Neural progenitor cell (in vitro differentiated cells): ENCODE data around the gene PXDC1. TPM values are rescaled to one million over a fixed set of nuclear protein-coding genes. Genes with fewer than 3 reads are reported as not detected.
A peak's percentile ranks its signal among the peaks of the same experiment; 100 is the strongest.
"Not testable (repeated sequence)": the region's sequence is repeated elsewhere in the genome, so short reads cannot be mapped to it uniquely, and the experiment has no call there.

Source experiments
- DNase-seq: peaks from one replicate; pipeline ENCODE4 v3.0.0-alpha.2; 2016; ENCODE audit warnings: low spot score
- H2AFZ ChIP-seq: fragments of 200-600 bp; sonication (generic); replicated peaks from 2 replicates; pipeline ENCODE4 v1.6.1; 2016; ENCODE audit warnings: antibody characterized with exemption
- H3F3A ChIP-seq: fragments of 200-600 bp; sonication (generic); 2 replicates; pipeline ENCODE4 v1.6.1; 2016; ENCODE audit warnings: antibody characterized with exemption, low read depth
- H3K27ac ChIP-seq: fragments of 200-600 bp; sonication (generic); 2 replicates; pipeline ENCODE4 v1.5.1; 2016; ENCODE audit warnings: mild to moderate bottlenecking
- H3K27me3 ChIP-seq: fragments of 200-600 bp; sonication (generic); 2 replicates; pipeline ENCODE4 v1.6.1; 2016; ENCODE audit warnings: mild to moderate bottlenecking, moderate library complexity
- H3K36me3 ChIP-seq: fragments of 200-600 bp; sonication (generic); 2 replicates; pipeline ENCODE4 v1.5.1; 2016
- H3K4me1 ChIP-seq: fragments of 200-600 bp; sonication (generic); 2 replicates; pipeline ENCODE4 v1.6.1; 2016; ENCODE audit warnings: mixed run types
- H3K4me2 ChIP-seq: fragments of 200-600 bp; sonication (generic); 2 replicates; pipeline ENCODE4 v1.6.1; 2016
- H3K4me3 ChIP-seq: fragments of 200-600 bp; sonication (generic); 2 replicates; pipeline ENCODE4 v1.5.1; 2016
- H3K79me2 ChIP-seq: fragments of 200-600 bp; sonication (generic); 2 replicates; pipeline ENCODE4 v1.6.1; 2016; ENCODE audit warnings: low read depth
- H3K9ac ChIP-seq: fragments of 200-600 bp; sonication (generic); 2 replicates; pipeline ENCODE4 v1.6.1; 2016
- H3K9me3 ChIP-seq: fragments of 200-600 bp; sonication (generic); 2 replicates; pipeline ENCODE4 v1.5.1; 2016; ENCODE audit warnings: low read depth
- H4K20me1 ChIP-seq: fragments of 200-600 bp; sonication (generic); 2 replicates; pipeline ENCODE4 v1.6.1; 2016; ENCODE audit warnings: low read depth
- H3K27ac Mint-ChIP-seq: 3 replicates; pipeline ENCODE4 v1.8.0; 2021; ENCODE audit warnings: mixed read lengths
- H3K27me3 Mint-ChIP-seq: 2 replicates; pipeline ENCODE4 v1.8.0; 2022; ENCODE audit warnings: low read depth, mild to moderate bottlenecking, inconsistent platforms, moderate library complexity, mixed read lengths; ENCODE audit not compliant: insufficient read depth
- H3K36me3 Mint-ChIP-seq: 3 replicates; pipeline ENCODE4 v1.8.0; 2021; ENCODE audit warnings: mixed read lengths
- H3K4me1 Mint-ChIP-seq: 3 replicates; pipeline ENCODE4 v1.8.0; 2021; ENCODE audit warnings: mixed read lengths
- H3K4me3 Mint-ChIP-seq: 3 replicates; pipeline ENCODE4 v1.8.0; 2021; ENCODE audit warnings: mild to moderate bottlenecking, moderate library complexity, mixed read lengths
- H3K9me3 Mint-ChIP-seq: 3 replicates; pipeline ENCODE4 v1.8.0; 2020; ENCODE audit warnings: mixed read lengths
- CTCF ChIP-seq: fragments of 200-600 bp; sonication (generic); IDR thresholded peaks from 2 replicates; pipeline ENCODE4 v1.5.1; 2017; ENCODE audit warnings: antibody characterized with exemption, mild to moderate bottlenecking
- EZH2 ChIP-seq: fragments of 200-600 bp; sonication (generic); IDR thresholded peaks from 2 replicates; pipeline ENCODE4 v1.6.1; 2017; ENCODE audit warnings: antibody characterized with exemption, mild to moderate bottlenecking, moderate library complexity
- EZH2phosphoT487 ChIP-seq: fragments of 200-600 bp; sonication (generic); IDR thresholded peaks from 2 replicates; pipeline ENCODE4 v1.6.1; 2017; ENCODE audit warnings: antibody characterized with exemption
- total RNA-seq: library from RNA; depleted of rRNA; stranded (reverse); fragments of >200 nt; gene quantifications from 2 replicates; pipeline ENCODE4 v1.2.3, GENCODE V29; 2015; ENCODE audit warnings: low replicate concordance

PXDC1 gene
- total RNA-seq, 1 donor from 2014 or later, result 2.0 TPM

GRCh38 chr6:3721810-3722621, 29.5 kb downstream of the PXDC1 start:
- no peak overlapping the region for H3K9ac ChIP-seq
- no peaks in the 10 kb centered on the region for H4K20me1 ChIP-seq
- no peaks in the 10 kb centered on the region for H3K9me3 ChIP-seq
- H3K36me3 ChIP-seq, result no peaks in the 10 kb centered on the region
- peaks cover 6% of the 10 kb centered on the region for H3F3A ChIP-seq
- Mint-ChIP-seq H3K36me3 (peaks cover 2% of the 10 kb centered on the region), H3K27ac (peak overlapping the region; percentile 36), H3K9me3 (no peaks in the 10 kb centered on the region), H3K4me1 (peaks cover 49% of the 10 kb centered on the region), H3K27me3 (peaks cover 4% of the 10 kb centered on the region), H3K4me3 (no peak overlapping the region)
- no peaks in the 10 kb centered on the region for H3K27me3 ChIP-seq
- H3K4me2 ChIP-seq, result no peak overlapping the region
- H3K79me2 ChIP-seq, result no peaks in the 10 kb centered on the region
- TF ChIP-seq CTCF (no peak), EZH2 (no peak), EZH2phosphoT487 (no peak)
- H3K27ac ChIP-seq, result no peak overlapping the region
- DNase-seq, result peak; percentile 18
- H2AFZ ChIP-seq, result no peak overlapping the region
- H3K4me3 ChIP-seq, result no peak overlapping the region
- peaks cover 7% of the 10 kb centered on the region for H3K4me1 ChIP-seq

GRCh38 chr6:3720770-3721169, 30.7 kb downstream of the PXDC1 start:
- H3F3A ChIP-seq, H3K4me3 ChIP-seq, H4K20me1 ChIP-seq, H2AFZ ChIP-seq, H3K9me3 Mint-ChIP-seq, DNase-seq, H3K27me3 Mint-ChIP-seq, H3K27ac ChIP-seq, H3K4me1 ChIP-seq, H3K4me3 Mint-ChIP-seq, H3K36me3 ChIP-seq, H3K4me2 ChIP-seq, H3K36me3 Mint-ChIP-seq, H3K9ac ChIP-seq, H3K9me3 ChIP-seq, H3K27ac Mint-ChIP-seq, H3K27me3 ChIP-seq, H3K79me2 ChIP-seq: not testable (repeated sequence)
- peaks cover 44% of the 10 kb centered on the region for H3K4me1 Mint-ChIP-seq

GRCh38 chr6:3719462-3720308, 31.8 kb downstream of the PXDC1 start:
- Mint-ChIP-seq H3K9me3 (no peaks in the 10 kb centered on the region), H3K27me3 (peaks cover 4% of the 10 kb centered on the region), H3K4me1 (peaks cover 40% of the 10 kb centered on the region), H3K4me3 (no peak overlapping the region), H3K36me3 (peaks cover 2% of the 10 kb centered on the region), H3K27ac (peak overlapping the region; percentile 65)
- no peak overlapping the region for H3K27ac ChIP-seq
- no peaks in the 10 kb centered on the region for H3K9me3 ChIP-seq
- peaks cover 7% of the 10 kb centered on the region for H3K4me1 ChIP-seq
- no peak overlapping the region for H3K4me3 ChIP-seq
- no peaks in the 10 kb centered on the region for H3K27me3 ChIP-seq
- no peak overlapping the region for H3K4me2 ChIP-seq
- no peaks in the 10 kb centered on the region for H4K20me1 ChIP-seq
- H3K9ac ChIP-seq, result no peak overlapping the region
- no peak overlapping the region for H2AFZ ChIP-seq
- no peak for DNase-seq
- no peaks in the 10 kb centered on the region for H3K79me2 ChIP-seq
- no peak for TF ChIP-seq EZH2
- H3F3A ChIP-seq, result peaks cover 6% of the 10 kb centered on the region
- H3K36me3 ChIP-seq, result no peaks in the 10 kb centered on the region

- Histone ChIP-seq H3K36me3 (no peaks in the 10 kb centered on the region), H3K27ac (no peak overlapping the region), H3K4me2 (no peak overlapping the region), H4K20me1 (no peaks in the 10 kb centered on the region), H3K9me3 (no peaks in the 10 kb centered on the region), H3F3A (peaks cover 10% of the 10 kb centered on the region), H3K79me2 (no peaks in the 10 kb centered on the region), H3K4me3 (no peak overlapping the region), H2AFZ (no peak overlapping the region), H3K4me1 (peaks cover 8% of the 10 kb centered on the region), H3K27me3 (no peaks in the 10 kb centered on the region), H3K9ac (no peak overlapping the region)
- peaks cover 35% of the 10 kb centered on the region for H3K4me1 Mint-ChIP-seq
- peaks cover 2% of the 10 kb centered on the region for H3K36me3 Mint-ChIP-seq
- H3K4me3 Mint-ChIP-seq, result no peak overlapping the region
- H3K9me3 Mint-ChIP-seq, result no peaks in the 10 kb centered on the region
- peaks cover 4% of the 10 kb centered on the region for H3K27me3 Mint-ChIP-seq
- TF ChIP-seq EZH2phosphoT487, result no peak
- TF ChIP-seq EZH2, result no peak
- no peak for TF ChIP-seq CTCF
- peak overlapping the region; percentile 31 for H3K27ac Mint-ChIP-seq
- DNase-seq, result no peak
Observed at GRCh38 chr6:3718407-3718806, 33.1 kb downstream of the PXDC1 start.
